Right lobe of liver (tissue), 6 donors: ENCODE measurements around the gene NLN. TPM values are rescaled to one million over a fixed set of nuclear protein-coding genes. Genes with fewer than 3 reads are reported as not detected.

Experiments used
- ATAC-seq, 4 donors: fragments of 200-7000 bp; cut with Tn5 transposase; one replicate each; pipeline ENCODE4 v1.9.1; 2020; ENCODE audit warnings: mild to moderate bottlenecking in 4 of 4, moderate library complexity in 4 of 4
- DNase-seq, 3 donors: peaks; one replicate each; pipeline ENCODE4 v3.0.0-alpha.2; 2020
- H3K27ac ChIP-seq, 3 donors: fragments of 200-600 bp; one replicate each; pipeline ENCODE4 v1.8.0; 2022
- H3K27me3 ChIP-seq, 2 donors: fragments of 200-600 bp; one replicate each; pipeline ENCODE4 v1.8.0; 2022
- H3K36me3 ChIP-seq, 4 donors: fragments of 200-600 bp; sonication (generic) in 1 of 4; one replicate each; pipeline versions ENCODE4 v1.5.1 to v1.8.0; 2017 to 2022; ENCODE audit warnings: control low read depth in 1 of 4
- H3K4me1 ChIP-seq, 4 donors: fragments of 200-600 bp; sonication (generic) in 1 of 4; one replicate each; pipeline versions ENCODE4 v1.5.1 to v1.8.0; 2017 to 2022; ENCODE audit warnings: control low read depth in 1 of 4
- H3K4me3 ChIP-seq, 3 donors: fragments of 200-600 bp; one replicate each; pipeline ENCODE4 v1.8.0; 2022
- H3K9me3 ChIP-seq, 4 donors: fragments of 200-600 bp; sonication (generic) in 1 of 4; one replicate each; pipeline versions ENCODE4 v1.5.1 to v1.8.0; 2017 to 2022; ENCODE audit warnings: control low read depth in 1 of 4
- POLR2A ChIP-seq: fragments of 450-650 bp; IDR thresholded peaks from one replicate; pipeline ENCODE4 v1.6.1; 2017; ENCODE audit warnings: antibody characterized with exemption, mild to moderate bottlenecking
- whole genome bisulfite sequencing: methylation state at CpG from one replicate; pipeline ENCODE4 v1.1.6; 2018; ENCODE audit warnings: low coverage, low lambda C conversion rate; ENCODE audit not compliant: insufficient coverage; ENCODE audit errors: missing lambda C conversion rate; 5-methylcytosine and 5-hydroxymethylcytosine counted together
- intact Hi-C, 2 donors: fragments of 100-400 bp; cut with DNase I; formaldehyde crosslinking; loops; one replicate each; pipeline versions ENCODE4 v1.11.2 to v1.14.1; 2022
- total RNA-seq, 6 experiments: library from RNA; depleted of rRNA in 2 of 6; stranded (reverse); fragments of >200 nt in 2 of 6; fragmentation: NEBNext Ultra II Directional in 3 of 6; extraction: Animal tissue kit (Norgen Biotek cat#: 25700) in 3 of 6; gene quantifications; one replicate each; pipeline versions ENCODE4 v1.1.0 to v1.2.4, GENCODE V29; 2016 to 2023
- TF ChIP-seq, protein P1 (sequence below), 4 donors: fragments of 200-600 bp in 3 of 4; fragments of 450-650 bp in 1 of 4; IDR thresholded peaks; one replicate each; pipeline versions ENCODE4 v1.5.1 to v1.8.0; 2016 to 2022; ENCODE audit warnings: antibody characterized with exemption in 4 of 4, mild to moderate bottlenecking in 2 of 4
- donor health status: DM: no; HTN: yes; CAD: no.
- donor health status: DM: no; HTN: no; CAD: no.
- donor health status: DM: no; HTN: no; CAD: no.
- donor health status: DM: no; HTN: yes; CAD: no.
- donor health status: DM: no; HTN: yes; CAD: no.

The NLN gene
- total RNA-seq, 6 experiments from 2014 or later = 28.3 to 68.2 (median 36.7) TPM

DNA sequence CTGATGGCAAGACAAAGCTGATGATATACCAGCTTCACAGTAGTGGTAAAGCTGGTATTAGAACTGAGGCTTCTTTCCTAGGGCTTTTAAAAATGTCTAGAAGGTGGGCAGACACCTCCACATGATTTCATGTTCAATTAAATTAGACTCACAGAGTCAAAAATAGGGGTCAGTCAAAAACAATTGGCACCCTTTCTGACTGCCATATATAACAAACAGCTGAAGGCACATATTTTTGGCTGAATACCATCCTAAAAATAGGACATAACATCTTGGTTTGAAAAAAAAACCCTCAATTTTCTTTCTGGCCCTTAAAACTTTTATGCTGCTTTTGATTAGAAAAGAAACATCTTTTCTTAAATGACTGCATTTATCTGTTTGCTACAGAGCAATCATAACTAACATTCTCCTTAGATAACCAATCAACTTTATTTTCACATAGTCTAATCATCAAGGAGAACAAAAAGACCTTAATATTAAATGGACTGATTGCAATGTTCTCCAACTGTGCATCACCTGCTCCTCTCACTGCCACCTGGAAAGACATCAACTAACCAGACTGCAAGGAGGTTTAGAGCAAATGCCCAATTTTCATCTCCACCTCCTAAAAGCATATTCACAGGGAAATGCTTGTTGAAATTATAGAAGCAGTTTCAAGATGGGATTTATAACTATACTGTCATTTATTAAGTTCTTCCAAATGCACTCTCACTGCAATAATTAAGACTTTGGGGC is 3.3 kb upstream of the NLN start:
- H3K4me1 ChIP-seq = peaks cover 0 to 11% (median 0%) of the 10 kb centered on the region in 4 donors
- no peaks in the 10 kb centered on the region for H3K36me3 ChIP-seq
- ATAC-seq (no peak), DNase-seq (no peak)
- no peaks in the 10 kb centered on the region for H3K9me3 ChIP-seq
- H3K27ac ChIP-seq = no peak overlapping the region
- TF ChIP-seq, protein P1, sequence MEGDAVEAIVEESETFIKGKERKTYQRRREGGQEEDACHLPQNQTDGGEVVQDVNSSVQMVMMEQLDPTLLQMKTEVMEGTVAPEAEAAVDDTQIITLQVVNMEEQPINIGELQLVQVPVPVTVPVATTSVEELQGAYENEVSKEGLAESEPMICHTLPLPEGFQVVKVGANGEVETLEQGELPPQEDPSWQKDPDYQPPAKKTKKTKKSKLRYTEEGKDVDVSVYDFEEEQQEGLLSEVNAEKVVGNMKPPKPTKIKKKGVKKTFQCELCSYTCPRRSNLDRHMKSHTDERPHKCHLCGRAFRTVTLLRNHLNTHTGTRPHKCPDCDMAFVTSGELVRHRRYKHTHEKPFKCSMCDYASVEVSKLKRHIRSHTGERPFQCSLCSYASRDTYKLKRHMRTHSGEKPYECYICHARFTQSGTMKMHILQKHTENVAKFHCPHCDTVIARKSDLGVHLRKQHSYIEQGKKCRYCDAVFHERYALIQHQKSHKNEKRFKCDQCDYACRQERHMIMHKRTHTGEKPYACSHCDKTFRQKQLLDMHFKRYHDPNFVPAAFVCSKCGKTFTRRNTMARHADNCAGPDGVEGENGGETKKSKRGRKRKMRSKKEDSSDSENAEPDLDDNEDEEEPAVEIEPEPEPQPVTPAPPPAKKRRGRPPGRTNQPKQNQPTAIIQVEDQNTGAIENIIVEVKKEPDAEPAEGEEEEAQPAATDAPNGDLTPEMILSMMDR (IDR thresholded peaks at IDR 0.05) = no peak
- no peak for TF ChIP-seq POLR2A
- H3K27me3 ChIP-seq = no peaks in the 10 kb centered on the region
- intact Hi-C loops = no loop called here
- H3K4me3 ChIP-seq = no peak overlapping the region

DNA sequence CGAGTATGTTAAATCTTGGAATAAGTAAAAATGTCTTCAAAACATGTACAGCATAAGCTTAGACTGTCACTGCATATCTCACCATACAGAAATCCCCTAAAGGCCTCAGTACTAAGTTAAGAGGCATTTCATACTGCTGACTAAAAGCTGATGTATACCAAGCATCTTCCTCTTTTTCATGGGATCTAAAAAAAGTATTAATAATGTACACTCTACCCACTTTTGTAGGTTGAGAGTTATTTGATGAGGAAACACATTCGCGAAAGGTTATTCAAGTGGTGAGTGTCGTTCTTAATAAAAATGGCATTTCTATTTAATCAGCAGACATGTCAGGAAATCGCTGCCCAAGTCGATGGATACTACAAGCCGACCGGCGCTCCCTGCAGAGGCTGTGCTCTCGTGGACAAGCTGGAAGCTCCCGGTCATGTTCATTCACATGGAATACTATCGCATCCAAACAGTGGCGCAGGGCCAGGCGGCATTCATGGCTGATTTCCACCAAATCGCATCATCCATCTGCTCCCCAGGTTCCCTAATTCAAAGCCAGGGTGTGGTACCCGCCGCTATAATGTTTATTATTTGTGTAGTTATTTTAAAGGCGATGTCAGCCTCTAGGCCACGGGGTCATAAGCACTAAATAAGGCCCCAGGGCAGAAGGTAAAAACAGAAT is 820 bp upstream of the NLN start:
- intact Hi-C loops = loop anchor here in 1 of 2 donors (10.0 kb wide), 1 partner anchor 214 kb away; no protein-coding TSS in a partner anchor
- Histone ChIP-seq H3K9me3 (no peaks in the 10 kb centered on the region), H3K27me3 (no peaks in the 10 kb centered on the region), H3K36me3 (no peaks in the 10 kb centered on the region), H3K27ac (peak overlapping the region; percentile 34 to 79 (median 67)), H3K4me3 (peak overlapping the region; percentile 85 to 91 (median 87)), H3K4me1 (peaks cover 0 to 13% (median 0%) of the 10 kb centered on the region in 4 donors)
- ATAC-seq (peak; percentile 63 to 76 (median 68)), DNase-seq (peak; percentile 79 to 88 (median 83))
- 3% methylated on average over 19 of the region's 19 CpGs for WGBS
- TF ChIP-seq, protein P1 (IDR thresholded peaks at IDR 0.05) = no peak
- no peak for TF ChIP-seq POLR2A

DNA sequence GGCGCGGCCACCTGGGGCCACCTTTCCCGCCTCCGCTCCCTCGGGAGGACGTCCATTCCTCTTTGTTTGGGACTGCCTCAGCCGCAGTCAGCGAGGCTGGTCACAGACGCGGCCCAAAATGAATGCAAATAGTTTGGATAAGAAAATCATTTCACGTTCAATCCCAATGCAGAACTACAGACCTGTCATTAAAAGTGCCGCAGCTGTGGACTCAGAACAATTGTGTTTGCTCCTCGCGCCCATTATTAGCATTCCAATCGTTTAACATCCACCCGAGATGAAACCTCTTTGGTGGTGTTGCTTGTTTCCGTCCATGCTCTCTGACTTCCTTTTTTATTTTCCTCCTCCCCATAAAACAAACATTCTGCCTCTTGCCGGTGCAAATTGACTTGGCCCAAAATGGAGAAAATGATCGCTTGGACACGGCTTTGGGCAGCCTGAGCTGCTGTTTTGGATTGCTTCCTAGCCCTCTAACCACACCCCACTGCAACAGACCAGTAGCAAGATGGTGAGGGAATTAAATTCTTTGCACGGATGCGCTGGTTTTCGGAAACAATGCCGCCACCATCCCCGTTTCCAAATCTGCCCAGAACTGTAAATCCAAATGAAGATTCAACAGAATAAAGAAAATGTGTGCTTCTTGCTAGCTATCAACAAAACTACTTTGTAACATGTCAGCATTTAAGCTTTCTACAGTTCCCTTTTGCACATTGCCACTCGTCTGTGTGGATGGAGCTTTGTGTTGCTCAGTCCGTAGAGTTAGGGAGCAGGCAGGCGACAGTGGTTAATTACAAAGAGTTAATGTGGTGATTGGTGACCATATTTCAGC is 784 bp downstream of the NLN start:
- ATAC-seq (peak; percentile 25 to 49 (median 38)), DNase-seq (peak in 1 of 3 donors; percentile 66)
- WGBS = 2% methylated on average over 19 of the region's 28 CpGs
- peaks cover 0 to 13% (median 0%) of the 10 kb centered on the region in 4 donors for H3K4me1 ChIP-seq
- no peaks in the 10 kb centered on the region for H3K27me3 ChIP-seq
- H3K4me3 ChIP-seq = peak overlapping the region; percentile 85 to 91 (median 87)
- TF ChIP-seq POLR2A = no peak
- TF ChIP-seq, protein P1 (IDR thresholded peaks at IDR 0.05) = no peak
- no peaks in the 10 kb centered on the region for H3K36me3 ChIP-seq
- peak overlapping the region; percentile 34 to 79 (median 67) for H3K27ac ChIP-seq
- H3K9me3 ChIP-seq = no peaks in the 10 kb centered on the region
- intact Hi-C loops = loop anchor here in 1 of 2 donors (10.0 kb wide), 1 partner anchor 212 kb away; no protein-coding TSS in a partner anchor

DNA sequence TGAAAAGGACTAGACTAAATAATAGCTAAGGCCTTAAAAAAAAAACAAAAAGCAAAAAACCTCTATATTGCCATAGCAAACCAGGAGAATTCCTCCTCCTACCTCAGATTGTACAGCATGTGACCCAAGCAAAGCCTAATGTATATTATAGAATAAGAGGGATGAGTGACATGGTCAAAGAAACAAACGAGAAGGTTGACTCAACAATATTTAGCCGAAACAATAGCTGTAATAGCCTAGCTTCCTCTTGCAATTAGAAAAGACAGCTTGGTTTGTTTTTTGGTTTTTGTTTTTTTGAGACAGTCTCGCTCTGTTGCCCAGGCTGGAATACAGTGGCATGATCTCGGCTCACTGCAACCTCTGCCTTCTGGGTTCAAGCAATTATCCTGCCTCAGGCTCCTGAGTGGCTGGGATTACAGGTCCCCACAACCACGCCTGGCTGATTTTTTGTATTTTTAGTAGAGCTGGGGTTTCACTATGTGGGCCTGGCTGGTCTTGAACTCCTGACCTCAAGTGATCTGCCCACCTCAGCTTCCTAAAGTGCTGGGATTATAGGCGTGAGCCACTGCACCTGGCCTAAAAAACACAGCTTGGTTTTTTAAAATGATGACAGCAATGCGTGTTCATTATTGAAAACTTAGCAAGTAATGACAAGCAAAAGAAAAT is 5.6 kb downstream of the NLN start:
- Histone ChIP-seq H3K4me1 (peaks cover 0 to 8% (median 0%) of the 10 kb centered on the region in 4 donors), H3K36me3 (no peaks in the 10 kb centered on the region), H3K9me3 (no peaks in the 10 kb centered on the region), H3K27me3 (no peaks in the 10 kb centered on the region), H3K4me3 (no peak overlapping the region), H3K27ac (no peak overlapping the region)
- DNase-seq (no peak), ATAC-seq (no peak)
- intact Hi-C loops = loop anchor here in 1 of 2 donors (10.0 kb wide), 1 partner anchor 207 kb away; no protein-coding TSS in a partner anchor
- 82% methylated on average over 6 of the region's 7 CpGs for WGBS
- no peak for TF ChIP-seq POLR2A
- TF ChIP-seq, protein P1 (IDR thresholded peaks at IDR 0.05) = no peak
